ENCODE data around the gene LCOR. TPM values are rescaled to one million over a fixed set of nuclear protein-coding genes. Genes with fewer than 3 reads are reported as not detected.

Gene LCOR
- total RNA-seq, 1 donor from 2014 or later = 68.2 TPM

DNA sequence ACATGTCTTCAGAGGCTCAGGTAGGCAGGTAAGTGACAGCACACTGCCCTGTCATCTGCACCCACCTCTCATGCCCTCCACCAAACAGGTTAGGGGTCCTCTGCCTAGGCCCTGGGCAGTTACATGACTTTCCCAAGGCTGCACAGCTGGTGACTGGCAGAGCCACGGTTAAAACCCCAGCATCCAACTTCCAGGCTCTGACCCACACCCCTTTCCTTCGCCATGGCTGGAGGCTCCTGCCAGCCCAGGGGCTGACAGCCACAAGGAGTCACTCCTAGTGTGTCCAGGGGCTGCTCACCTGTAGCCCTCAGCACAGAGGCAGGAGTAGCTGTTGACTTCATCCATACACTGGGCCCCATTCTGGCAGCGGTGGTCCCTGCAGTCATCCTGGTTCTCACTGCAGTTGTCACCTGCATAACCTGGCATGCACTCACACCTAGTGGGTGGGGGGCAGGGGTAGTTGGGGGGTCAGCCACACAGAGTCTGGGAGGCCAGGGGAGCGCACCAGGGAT, 178.7 kb downstream of the LCOR start:
- Mint-ChIP-seq H3K27me3 (ENCODE audit: low read depth) (peaks cover 3% of the 10 kb centered on the region), H3K4me3 (no peak overlapping the region), H3K4me1 (peaks cover 4% of the 10 kb centered on the region), H3K9me3 (peaks cover 18% of the 10 kb centered on the region), H3K36me3 (no peaks in the 10 kb centered on the region), H3K27ac (no peak overlapping the region)
- TF ChIP-seq, protein P1, sequence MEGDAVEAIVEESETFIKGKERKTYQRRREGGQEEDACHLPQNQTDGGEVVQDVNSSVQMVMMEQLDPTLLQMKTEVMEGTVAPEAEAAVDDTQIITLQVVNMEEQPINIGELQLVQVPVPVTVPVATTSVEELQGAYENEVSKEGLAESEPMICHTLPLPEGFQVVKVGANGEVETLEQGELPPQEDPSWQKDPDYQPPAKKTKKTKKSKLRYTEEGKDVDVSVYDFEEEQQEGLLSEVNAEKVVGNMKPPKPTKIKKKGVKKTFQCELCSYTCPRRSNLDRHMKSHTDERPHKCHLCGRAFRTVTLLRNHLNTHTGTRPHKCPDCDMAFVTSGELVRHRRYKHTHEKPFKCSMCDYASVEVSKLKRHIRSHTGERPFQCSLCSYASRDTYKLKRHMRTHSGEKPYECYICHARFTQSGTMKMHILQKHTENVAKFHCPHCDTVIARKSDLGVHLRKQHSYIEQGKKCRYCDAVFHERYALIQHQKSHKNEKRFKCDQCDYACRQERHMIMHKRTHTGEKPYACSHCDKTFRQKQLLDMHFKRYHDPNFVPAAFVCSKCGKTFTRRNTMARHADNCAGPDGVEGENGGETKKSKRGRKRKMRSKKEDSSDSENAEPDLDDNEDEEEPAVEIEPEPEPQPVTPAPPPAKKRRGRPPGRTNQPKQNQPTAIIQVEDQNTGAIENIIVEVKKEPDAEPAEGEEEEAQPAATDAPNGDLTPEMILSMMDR (IDR thresholded peaks at IDR 0.05; ENCODE audit: unreplicated experiment) = no peak
- no peak for DNase-seq (ENCODE audit: low spot score in 2 of 2, unreplicated experiment in 2 of 2)

DNA sequence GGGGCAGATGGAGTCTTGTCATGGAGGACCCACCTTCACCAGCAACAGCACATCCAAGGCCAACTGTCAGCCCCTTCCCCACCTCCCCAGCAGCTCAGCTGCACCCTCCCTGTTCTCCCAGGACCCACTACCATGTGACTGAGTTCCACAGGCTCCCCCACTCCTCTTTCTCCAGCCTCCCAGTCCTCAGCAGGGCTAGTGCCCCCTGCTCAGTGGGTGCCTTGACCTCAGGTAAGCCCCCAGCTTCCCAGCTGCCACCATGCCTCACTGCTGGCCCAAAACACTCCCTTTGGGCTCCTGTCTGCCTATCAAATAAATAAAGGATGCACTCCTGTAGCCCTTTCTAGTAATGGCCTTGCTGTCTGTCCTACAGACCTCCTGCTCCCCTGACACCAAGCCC, 179.3 kb downstream of the LCOR start:
- peaks cover 3% of the 10 kb centered on the region for H3K27me3 Mint-ChIP-seq (ENCODE audit: low read depth)
- peaks cover 18% of the 10 kb centered on the region for H3K9me3 Mint-ChIP-seq
- no peak for DNase-seq (ENCODE audit: low spot score in 2 of 2, unreplicated experiment in 2 of 2)
- TF ChIP-seq, protein P1 (IDR thresholded peaks at IDR 0.05; ENCODE audit: unreplicated experiment) = no peak
- no peak overlapping the region for H3K4me3 Mint-ChIP-seq
- H3K36me3 Mint-ChIP-seq = no peaks in the 10 kb centered on the region
- H3K4me1 Mint-ChIP-seq = peaks cover 4% of the 10 kb centered on the region
- H3K27ac Mint-ChIP-seq = no peak overlapping the region

DNA sequence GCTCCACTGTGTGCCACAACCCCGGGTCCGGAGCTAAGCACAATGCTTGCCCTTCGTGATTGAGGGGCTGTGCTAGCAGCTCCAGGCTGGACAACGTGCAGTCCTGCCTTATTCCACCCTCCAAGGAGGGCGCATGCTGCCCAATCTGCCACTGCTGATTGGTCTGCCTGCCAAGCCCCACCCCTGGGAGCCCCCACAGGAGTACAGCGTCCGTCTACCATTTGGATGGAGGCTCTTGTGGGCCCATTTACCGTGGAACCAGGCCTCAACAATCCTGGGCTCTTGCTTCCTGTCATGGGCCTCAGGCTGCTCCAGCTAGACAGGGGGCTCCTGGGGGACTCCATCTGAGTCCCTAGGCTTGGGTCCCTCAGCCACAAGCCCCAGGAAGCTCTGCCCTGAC, 180.4 kb downstream of the LCOR start:
- Mint-ChIP-seq H3K4me3 (no peak overlapping the region), H3K27ac (no peak overlapping the region), H3K36me3 (no peaks in the 10 kb centered on the region), H3K27me3 (ENCODE audit: low read depth) (peaks cover 3% of the 10 kb centered on the region), H3K4me1 (peaks cover 4% of the 10 kb centered on the region), H3K9me3 (peaks cover 8% of the 10 kb centered on the region)
- DNase-seq (ENCODE audit: low spot score in 2 of 2, unreplicated experiment in 2 of 2) = no peak
- TF ChIP-seq, protein P1 (IDR thresholded peaks at IDR 0.05; ENCODE audit: unreplicated experiment) = no peak

DNA sequence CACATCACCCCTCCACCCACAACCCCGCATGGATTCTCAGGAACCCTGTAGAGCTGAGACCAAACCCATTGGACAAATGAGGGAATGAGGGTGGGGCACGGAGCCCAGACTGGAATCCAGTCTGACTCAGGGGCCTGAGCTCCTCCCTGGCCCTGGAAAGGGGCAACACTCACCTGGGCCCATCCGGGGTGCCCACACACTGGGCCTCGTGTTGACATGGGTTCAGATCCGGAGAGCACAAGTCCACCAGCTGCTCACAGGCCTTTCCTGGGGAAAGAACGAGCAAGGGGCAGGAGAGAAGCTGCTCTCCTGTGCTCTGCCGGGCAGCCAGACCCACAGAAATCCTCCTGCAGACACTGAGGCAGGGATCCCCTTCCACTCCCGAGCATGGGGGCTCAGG, 181.5 kb downstream of the LCOR start:
- H3K36me3 Mint-ChIP-seq = no peaks in the 10 kb centered on the region

DNA sequence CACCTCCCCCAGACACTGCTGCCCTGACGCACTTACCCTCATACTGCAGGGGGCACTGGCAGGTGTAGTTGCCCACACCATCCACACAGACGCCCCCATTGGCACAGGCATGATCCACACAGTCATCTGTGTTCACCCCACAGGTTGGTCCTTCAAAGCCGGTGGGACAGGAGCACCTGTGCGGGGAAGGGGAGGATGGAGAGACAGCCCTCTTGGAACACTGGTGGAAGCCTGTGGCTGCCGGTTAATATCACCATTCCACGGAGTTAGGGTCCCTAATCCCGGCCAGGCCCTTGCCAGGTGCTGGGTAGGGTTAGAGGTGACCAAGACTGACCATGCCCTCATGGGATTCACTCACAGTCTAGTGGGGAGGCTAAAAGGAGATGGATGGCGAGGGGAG, 181.9 kb downstream of the LCOR start:
- Mint-ChIP-seq H3K27ac (no peak overlapping the region), H3K4me3 (no peak overlapping the region), H3K36me3 (no peaks in the 10 kb centered on the region), H3K27me3 (ENCODE audit: low read depth) (peaks cover 3% of the 10 kb centered on the region), H3K9me3 (peaks cover 4% of the 10 kb centered on the region), H3K4me1 (peaks cover 4% of the 10 kb centered on the region)
- TF ChIP-seq, protein P1 (IDR thresholded peaks at IDR 0.05; ENCODE audit: unreplicated experiment) = no peak
- DNase-seq (ENCODE audit: low spot score in 2 of 2, unreplicated experiment in 2 of 2) = no peak

More for the DNA sequence above, 181.5 kb downstream of the LCOR start:
- DNase-seq (ENCODE audit: low spot score in 2 of 2, unreplicated experiment in 2 of 2) = no peak
- no peak overlapping the region for H3K27ac Mint-ChIP-seq
- H3K4me3 Mint-ChIP-seq = no peak overlapping the region
- H3K9me3 Mint-ChIP-seq = peaks cover 4% of the 10 kb centered on the region
- H3K27me3 Mint-ChIP-seq (ENCODE audit: low read depth) = peaks cover 3% of the 10 kb centered on the region
- TF ChIP-seq, protein P1 (IDR thresholded peaks at IDR 0.05; ENCODE audit: unreplicated experiment) = no peak
- H3K4me1 Mint-ChIP-seq = peaks cover 4% of the 10 kb centered on the region

DNA sequence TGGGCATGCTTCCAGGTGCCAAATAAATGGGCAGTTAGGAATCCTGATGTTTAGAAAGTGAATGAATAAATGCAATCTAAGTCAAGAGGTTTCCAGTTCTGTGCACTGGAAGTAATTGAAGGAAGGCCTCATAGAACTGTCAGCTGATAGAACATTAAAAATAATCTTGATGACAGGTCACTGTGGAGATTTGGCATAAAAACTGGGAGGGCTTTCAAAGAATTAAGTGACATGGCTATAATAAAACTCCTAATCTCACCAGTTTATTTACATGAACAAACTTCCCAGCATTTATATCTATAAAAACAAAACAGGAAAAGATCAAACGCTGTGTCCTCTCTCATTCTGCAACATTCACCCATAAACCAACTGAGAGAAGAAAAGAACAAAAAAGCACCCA, 183.1 kb downstream of the LCOR start:
- H3K27me3 Mint-ChIP-seq (ENCODE audit: low read depth) = peaks cover 3% of the 10 kb centered on the region
- TF ChIP-seq, protein P1 (IDR thresholded peaks at IDR 0.05; ENCODE audit: unreplicated experiment) = no peak
- H3K27ac Mint-ChIP-seq = no peak overlapping the region
- no peak for DNase-seq (ENCODE audit: low spot score in 2 of 2, unreplicated experiment in 2 of 2)
- no peak overlapping the region for H3K4me3 Mint-ChIP-seq
- H3K9me3 Mint-ChIP-seq = no peaks in the 10 kb centered on the region
- H3K4me1 Mint-ChIP-seq = peaks cover 4% of the 10 kb centered on the region
- H3K36me3 Mint-ChIP-seq = no peaks in the 10 kb centered on the region
